HG02610 (cell line): Measurements from ENCODE around the gene PRKAG3.
"Not testable (repeated sequence)": the region's sequence is repeated elsewhere in the genome, so short reads cannot be mapped to it uniquely, and the experiment has no call there.

Experiments used
- ATAC-seq: cut with Tn5 transposase; IDR thresholded peaks from one replicate; pipeline ENCODE4 v1.9.1; 2021; ENCODE audit warnings: mild to moderate bottlenecking, moderate library complexity; ENCODE audit not compliant: unreplicated experiment

The PRKAG3 gene

DNA sequence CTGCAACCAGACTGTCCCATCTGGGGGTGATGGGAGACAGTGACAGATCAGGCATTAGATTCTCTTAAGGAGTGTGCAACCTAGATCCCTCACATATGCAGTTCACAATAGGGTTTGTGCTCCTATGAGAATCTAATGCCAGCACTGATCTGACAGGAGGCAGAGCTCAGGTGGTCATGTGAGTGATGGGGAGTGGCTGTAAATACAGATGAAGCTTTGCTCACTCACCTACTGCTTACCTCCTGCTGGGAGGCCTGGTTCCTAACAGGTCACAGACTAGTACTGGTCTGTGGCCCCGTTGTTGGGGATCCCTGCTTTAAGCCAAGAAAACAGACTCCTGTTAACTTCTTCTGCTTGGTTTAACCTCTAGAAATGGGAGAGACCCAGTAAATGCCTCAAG, 46.5 kb downstream of the PRKAG3 start:
- no peak for ATAC-seq

DNA sequence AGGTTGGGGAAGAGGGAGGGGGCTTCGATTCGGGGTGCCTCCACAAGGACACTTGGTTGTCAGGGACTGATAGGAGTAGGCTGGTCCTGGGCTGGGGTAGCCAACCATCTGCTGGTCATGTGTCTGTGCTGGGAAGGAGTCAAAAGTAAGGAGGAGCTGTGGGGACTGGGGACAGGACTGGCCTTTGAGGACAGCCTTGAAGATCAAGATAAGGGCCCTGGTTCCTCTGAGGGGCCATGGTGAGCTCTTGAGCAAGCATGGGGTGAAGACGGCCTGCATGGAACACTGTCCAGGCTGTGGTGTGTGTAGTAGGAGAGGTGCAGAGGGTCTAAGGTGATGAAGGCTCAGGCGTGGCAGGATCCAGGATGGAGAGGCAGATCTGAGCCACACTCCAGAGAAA, 47.9 kb downstream of the PRKAG3 start:
- ATAC-seq = no peak

DNA sequence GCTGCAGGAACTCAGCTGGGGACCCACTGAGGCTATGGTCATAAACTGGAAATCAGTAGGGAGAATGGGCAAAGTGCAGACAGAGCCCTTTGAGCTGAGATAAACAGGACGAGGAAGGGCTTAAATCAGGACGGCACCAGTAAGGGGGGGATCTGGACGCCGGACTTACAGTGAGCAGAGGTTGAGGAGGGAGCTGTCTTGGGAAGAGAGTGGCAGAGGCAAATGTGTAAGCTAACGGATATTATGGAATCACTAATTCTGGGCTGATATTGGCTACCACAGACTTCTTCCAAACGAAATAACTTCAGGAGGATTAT, 49.1 kb downstream of the PRKAG3 start:
- no peak for ATAC-seq

DNA sequence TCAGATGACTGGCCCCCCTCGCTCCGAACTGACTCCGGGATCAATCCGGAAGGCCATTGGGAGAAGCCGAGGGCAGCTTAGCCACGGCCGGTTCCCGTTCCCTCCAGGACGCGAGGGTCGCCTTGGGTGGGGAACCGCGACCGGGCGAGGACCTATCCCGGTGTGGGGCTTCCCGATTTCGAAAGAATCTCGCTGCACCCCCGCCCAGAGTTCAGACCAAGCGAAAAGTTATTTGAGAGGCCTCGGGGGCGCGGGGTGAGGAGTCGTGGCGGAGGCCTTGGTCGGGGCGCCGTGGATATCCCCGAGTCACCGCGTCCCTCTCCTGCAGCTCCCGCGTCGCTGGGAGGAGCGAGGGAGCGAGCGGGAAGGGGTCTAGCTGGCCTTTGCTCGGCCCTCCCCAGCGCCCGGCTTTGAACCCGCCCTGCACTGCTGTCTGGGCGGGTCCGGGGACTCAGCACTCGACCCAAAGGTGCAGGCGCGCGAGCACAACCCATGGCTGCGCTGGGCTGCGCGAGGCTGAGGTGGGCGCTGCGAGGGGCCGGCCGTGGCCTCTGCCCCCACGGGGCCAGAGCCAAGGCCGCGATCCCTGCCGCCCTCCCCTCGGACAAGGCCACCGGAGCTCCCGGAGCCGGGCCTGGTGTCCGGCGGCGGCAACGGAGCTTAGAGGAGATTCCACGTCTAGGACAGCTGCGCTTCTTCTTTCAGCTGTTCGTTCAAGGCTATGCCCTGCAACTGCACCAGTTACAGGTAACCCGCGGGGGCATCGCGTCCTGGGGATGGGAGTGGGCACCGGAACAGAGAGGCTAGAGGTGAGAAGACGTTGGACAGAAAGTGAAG, 49.7 kb downstream of the PRKAG3 start, which contains the start of gene CYP27A1:
Gene CYP27A1, plus strand, starts transcription at position 457 of the 837 bp plus-strand sequence. Its CDS starts 36 bp downstream, at position 493.
- ATAC-seq = no peak

DNA sequence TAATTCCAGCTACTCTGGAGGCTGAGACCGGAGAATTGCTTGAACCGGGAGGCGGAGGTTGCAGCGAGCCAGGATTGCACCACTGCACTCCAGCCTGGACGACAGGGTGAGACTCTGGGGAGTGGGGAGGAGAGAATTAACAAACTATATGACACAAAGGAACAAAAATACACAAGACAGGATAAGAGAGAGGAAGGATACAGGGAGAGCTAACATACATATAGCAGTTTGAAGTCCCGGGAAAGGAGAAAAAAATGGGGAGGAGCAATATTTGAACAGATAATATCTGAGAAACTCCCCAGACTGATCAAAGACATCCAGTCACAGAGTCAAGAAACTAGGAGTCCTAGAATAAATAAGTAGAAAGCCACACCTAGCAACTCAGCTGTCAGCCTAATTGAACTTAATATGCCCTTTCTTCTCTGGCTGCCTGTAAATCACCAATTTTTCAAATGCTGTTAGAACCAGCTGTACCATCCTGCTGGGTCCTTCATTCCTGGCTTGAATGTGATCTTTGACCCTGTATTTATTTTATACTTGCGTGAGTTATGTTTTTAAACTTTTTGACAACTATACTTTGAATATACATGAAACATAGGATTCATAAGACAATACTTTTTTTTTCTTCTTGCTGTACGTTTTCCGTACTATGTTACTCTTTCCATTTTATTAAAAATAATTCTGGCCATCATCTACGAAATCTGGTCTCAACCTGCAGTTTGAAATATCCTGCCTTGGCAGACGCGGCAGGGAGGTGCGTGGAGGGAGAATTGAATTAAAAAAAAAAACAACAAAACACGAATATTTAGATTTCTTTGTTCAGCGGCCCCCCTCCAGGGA, 50.5 kb downstream of the PRKAG3 start:
- no peak for ATAC-seq

DNA sequence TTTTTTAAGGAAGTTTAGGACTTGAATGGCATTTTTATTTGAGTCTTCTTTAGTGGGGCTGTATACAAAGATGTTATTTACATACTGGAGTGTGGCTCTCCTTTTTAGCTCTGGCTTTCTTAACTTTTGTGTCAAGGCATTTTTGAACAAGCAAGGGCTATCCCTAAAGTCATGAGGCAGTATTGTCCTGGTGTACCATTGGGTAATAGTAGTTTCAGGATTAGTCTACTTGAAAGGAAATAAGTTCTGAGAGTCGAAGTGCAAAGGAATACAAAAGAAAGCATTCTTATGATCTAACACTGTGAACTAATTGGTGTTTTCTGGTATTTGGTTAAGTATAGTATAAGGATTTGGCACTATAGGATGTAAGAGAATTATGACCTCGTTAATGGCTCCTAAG, 51.6 kb downstream of the PRKAG3 start:
- no peak for ATAC-seq

DNA sequence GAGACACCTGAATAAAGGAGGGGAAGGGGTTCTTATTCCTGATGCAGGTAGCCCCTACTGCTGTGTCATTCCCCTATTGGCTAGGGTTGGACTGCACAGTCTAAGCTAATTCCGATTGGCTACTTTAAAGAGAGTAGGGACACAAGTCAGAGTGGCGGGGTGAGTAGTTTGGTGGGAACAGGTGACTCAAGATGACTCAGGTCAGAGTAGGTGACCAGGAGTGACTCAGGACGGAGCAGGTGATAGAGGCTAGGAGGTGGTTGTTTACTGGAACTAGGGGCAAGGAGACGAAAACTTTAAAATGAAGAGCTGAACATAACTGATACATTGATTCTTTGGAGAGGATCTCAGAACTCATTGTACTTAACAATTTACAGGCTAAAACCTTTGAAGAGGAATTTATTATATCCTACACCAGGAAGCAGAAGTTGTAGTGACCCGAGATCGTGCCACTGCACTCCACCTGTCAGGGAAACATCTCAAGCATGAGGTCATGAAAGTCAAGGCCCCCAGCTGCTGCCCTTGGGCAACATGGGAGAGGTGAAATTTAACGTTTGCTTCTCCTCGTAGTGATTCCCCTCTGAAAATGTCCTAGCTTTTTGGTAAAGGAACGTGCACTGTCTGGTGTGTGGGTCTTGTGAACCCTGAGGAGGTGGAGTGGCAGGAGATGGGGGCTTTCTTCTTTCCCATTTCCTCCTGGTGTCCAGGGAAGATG, 54.2 kb downstream of the PRKAG3 start:
- no peak for ATAC-seq

DNA sequence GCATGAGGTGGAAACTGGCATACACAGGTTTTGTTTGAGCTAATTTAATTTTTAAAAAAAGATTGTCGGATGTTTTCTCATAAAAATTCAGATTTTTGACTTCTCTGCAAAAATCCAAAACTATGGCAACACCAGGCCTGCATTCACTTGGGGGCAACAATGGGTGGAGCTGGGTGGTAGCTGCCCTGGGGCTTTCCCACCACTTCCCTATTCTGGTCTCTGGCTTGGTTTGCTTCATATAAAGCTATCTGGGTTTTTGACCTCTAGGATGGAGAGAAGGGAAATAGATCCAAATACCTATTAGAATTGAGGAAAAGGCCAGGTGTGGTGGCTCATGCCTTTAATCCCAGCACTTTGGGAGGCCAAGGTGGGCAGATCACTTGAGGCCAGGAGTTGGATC, 55.1 kb downstream of the PRKAG3 start:
- ATAC-seq = no peak

DNA sequence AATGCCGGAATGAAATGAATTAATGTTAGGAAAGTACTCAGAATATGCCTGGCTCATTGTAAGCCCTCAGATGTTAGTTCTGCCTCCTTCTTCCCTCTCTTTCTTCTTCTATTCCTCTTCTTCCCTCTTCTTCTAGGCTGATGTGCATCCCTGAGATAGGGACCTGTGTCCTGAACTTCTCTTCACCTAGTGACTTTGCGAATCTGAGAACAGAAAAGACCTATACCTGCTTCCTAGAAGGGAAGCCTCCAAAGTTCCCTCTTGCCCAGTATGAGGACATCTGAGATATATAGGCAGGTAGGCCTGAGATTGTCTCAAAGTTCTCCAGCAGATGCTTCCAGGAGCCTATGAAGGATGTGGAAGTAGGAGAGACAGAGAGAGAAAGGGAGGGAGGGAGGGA, 57.7 kb downstream of the PRKAG3 start:
- no peak for ATAC-seq

DNA sequence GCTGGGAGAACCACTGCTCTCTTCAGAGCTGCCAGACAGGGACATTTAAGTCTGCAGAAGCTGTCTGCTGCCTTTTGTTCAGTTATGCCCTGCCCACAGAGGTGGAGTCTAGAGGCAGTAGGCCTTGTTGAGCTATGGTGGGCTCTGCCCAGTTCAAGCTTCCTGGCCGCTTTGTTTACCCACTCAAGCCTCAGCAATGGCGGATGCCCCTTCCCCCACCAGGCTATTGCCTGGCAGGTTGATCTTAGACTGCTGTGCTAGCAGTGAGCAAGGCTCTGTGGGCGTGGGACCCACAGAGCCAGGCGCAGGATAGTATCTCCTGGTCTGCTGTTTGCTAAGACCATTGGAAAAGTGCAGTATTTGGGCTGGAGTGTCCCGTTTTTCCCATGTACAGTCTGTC, 58.8 kb downstream of the PRKAG3 start:
- ATAC-seq = not testable (repeated sequence)
